Heart right ventricle (tissue), 16 donors: ENCODE measurements around the gene NT5DC3. TPM values are rescaled to one million over a fixed set of nuclear protein-coding genes. Genes with fewer than 3 reads are reported as not detected.
A peak's percentile ranks its signal among the peaks of the same experiment; 100 is the strongest.

Experiments
- ATAC-seq, 8 donors: fragments of 200-7000 bp; cut with Tn5 transposase; one replicate each; pipeline ENCODE4 v1.9.1; 2020; ENCODE audit warnings: mild to moderate bottlenecking in 8 of 8, moderate library complexity in 8 of 8, moderate number of reproducible peaks in 1 of 8
- DNase-seq, 2 donors: peaks; one replicate each; pipeline ENCODE4 v3.0.0-alpha.2; 2020
- H3K27ac ChIP-seq, 10 donors: fragments of 200-600 bp; sonication (generic) in 2 of 10; one replicate each; pipeline versions ENCODE4 v1.5.0 to v1.8.0; 2020 to 2022; ENCODE audit warnings: mild to moderate bottlenecking in 3 of 10
- H3K27me3 ChIP-seq, 7 donors: fragments of 200-600 bp; one replicate each; pipeline ENCODE4 v1.8.0; 2021 to 2022; ENCODE audit warnings: mild to moderate bottlenecking in 2 of 7
- H3K36me3 ChIP-seq, 9 donors: fragments of 200-600 bp; sonication (generic) in 1 of 9; one replicate each; pipeline versions ENCODE4 v1.5.0 to v1.8.0; 2020 to 2022; ENCODE audit warnings: mild to moderate bottlenecking in 2 of 9
- H3K4me1 ChIP-seq, 9 donors: fragments of 200-600 bp; sonication (generic) in 1 of 9; one replicate each; pipeline versions ENCODE4 v1.5.0 to v1.8.0; 2020 to 2022; ENCODE audit warnings: mild to moderate bottlenecking in 4 of 9
- H3K4me3 ChIP-seq, 10 donors: fragments of 200-600 bp; sonication (generic) in 2 of 10; one replicate each; pipeline versions ENCODE4 v1.5.0 to v1.8.0; 2020 to 2022; ENCODE audit warnings: mild to moderate bottlenecking in 7 of 10, moderate library complexity in 2 of 10
- H3K9me3 ChIP-seq, 11 donors: fragments of 200-600 bp in 10 of 11; sonication (generic) in 2 of 11; one replicate each; pipeline versions ENCODE4 v1.5.0 to v1.8.0; 2013 to 2022; ENCODE audit warnings: mild to moderate bottlenecking in 2 of 11, control low read depth in 1 of 11, moderate library complexity in 1 of 11
- WGBS, 2 donors: extraction: QIAGEN DNeasy Blood & Tissue Kit; methylation state at CpG; one replicate each; pipeline ENCODE4 v1.1.7; 2013; ENCODE audit warnings: inconsistent platforms in 1 of 2; 5-methylcytosine and 5-hydroxymethylcytosine counted together
- intact Hi-C, 10 donors: fragments of 100-400 bp; cut with DNase I; formaldehyde crosslinking; loops; one replicate each; pipeline versions ENCODE4 v1.11.1 to v1.14.2; 2022
- polyA plus RNA-seq, 2 donors: library from polyadenylated mRNA; stranded (reverse); fragments of 200-250 nt; gene quantifications; one replicate each; pipeline ENCODE4 v1.2.3, GENCODE V29; 2013
- total RNA-seq, 10 donors: library from RNA; stranded (reverse); fragmentation: NEBNext Ultra II Directional in 3 of 10; extraction: Animal tissue kit (Norgen Biotek cat#: 25700) in 3 of 10; gene quantifications; one replicate each; pipeline versions ENCODE4 v1.2.1 to v1.2.4, GENCODE V29; 2021 to 2023
- TF ChIP-seq, protein P1 (sequence below), 9 donors: fragments of 200-600 bp; sonication (generic) in 2 of 9; IDR thresholded peaks; one replicate each; pipeline versions ENCODE4 v1.5.0 to v1.8.0; 2021 to 2022; ENCODE audit warnings: antibody characterized with exemption in 9 of 9, mild to moderate bottlenecking in 5 of 9, moderate library complexity in 1 of 9
- donor health status: Arrhythmogenic right ventricular cardiomyopathy.
- donor health status: ischemic (EF 13 %, LVEDD 7.1; RV severe dilation, severe dysfunction).
- donor health status: healthy with polysubstance abuse.
- donor health status: DM: no; HTN: yes; CAD: no.
- donor health status: DM: no; HTN: no; CAD: no.
- donor health status: ischemic (EF 25% LVEDD 6.9; RV normal size, moderate dysfunction).
- donor health status: ischemic (EF 25% LVEDD 5.7; RV mildly dilated, moderate dysfunction).
- donor health status: healthy.
- donor health status: DM: yes; HTN: yes; CAD: no.
- donor health status: Ischemic cardiomyopathy.
- donor health status: ischemic (EF 35%, LVEDD 5.7; RV mildly dilated, moderate dysfunction).
- donor health status: nonischemic (EF 11% LVEDD 7.7; RV severe dilation, severe dysfunction).
- donor health status: DM: yes; HTN: yes; CAD: no.
- donor health status: PGD.
- donor health status: ischemic (EF 29% LVEDD 5.4; RV normal size, mild dysfunction).
- donor health status: nonischemic (EF 23%, LVEDD 6.1; RV moderate dilation, normal function).

NT5DC3 gene
- total and polyA plus RNA-seq, 12 donors, result 1.0 to 4.9 (median 3.4) TPM

DNA sequence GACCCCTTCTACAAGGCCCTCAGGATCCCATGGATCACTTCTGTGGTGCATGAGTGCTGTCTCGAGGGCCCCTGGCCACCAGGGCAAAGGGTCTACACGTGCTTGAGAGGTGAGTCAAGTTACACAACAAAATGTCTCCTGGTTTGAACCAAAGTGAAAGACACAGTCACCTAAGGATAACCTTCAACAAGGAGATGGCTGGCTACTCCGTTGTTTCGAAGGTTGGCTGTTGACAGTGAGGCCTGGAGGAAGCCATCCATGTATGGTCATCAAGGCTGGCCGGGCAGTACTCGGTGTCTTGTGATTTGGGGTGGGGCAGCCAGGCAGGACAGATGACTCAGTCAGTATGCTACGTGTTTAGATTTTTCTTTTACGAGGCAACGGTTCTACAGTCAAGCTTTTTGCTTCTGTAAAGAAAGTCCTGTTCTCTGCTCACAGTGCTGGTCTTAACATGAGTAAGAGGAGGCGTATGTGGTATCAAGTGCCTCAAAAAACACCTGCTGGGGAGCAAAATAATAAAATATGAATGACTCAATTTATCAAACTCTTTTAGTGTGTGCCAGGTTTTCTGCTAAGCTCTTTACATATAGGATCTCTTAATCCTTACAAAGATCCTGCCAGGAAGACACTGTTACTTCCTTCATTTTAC lies 18.0 kb upstream of the NT5DC3 start:
- Histone ChIP-seq H3K9me3 (no peaks in the 10 kb centered on the region), H3K36me3 (no peaks in the 10 kb centered on the region), H3K27ac (peak overlapping the region in 4 of 10 donors; percentile 11 to 47 (median 26)), H3K4me3 (no peak overlapping the region), H3K27me3 (no peaks in the 10 kb centered on the region), H3K4me1 (peaks cover 0 to 7% (median 0%) of the 10 kb centered on the region in 9 donors)
- ATAC-seq (peak; percentile 73 to 93 (median 86)), DNase-seq (peak; percentile 25 to 32)
- 54 to 72% methylated on average over 10 of the region's 10 CpGs for WGBS, 2 donors
- TF ChIP-seq, protein P1, sequence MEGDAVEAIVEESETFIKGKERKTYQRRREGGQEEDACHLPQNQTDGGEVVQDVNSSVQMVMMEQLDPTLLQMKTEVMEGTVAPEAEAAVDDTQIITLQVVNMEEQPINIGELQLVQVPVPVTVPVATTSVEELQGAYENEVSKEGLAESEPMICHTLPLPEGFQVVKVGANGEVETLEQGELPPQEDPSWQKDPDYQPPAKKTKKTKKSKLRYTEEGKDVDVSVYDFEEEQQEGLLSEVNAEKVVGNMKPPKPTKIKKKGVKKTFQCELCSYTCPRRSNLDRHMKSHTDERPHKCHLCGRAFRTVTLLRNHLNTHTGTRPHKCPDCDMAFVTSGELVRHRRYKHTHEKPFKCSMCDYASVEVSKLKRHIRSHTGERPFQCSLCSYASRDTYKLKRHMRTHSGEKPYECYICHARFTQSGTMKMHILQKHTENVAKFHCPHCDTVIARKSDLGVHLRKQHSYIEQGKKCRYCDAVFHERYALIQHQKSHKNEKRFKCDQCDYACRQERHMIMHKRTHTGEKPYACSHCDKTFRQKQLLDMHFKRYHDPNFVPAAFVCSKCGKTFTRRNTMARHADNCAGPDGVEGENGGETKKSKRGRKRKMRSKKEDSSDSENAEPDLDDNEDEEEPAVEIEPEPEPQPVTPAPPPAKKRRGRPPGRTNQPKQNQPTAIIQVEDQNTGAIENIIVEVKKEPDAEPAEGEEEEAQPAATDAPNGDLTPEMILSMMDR (IDR thresholded peaks at IDR 0.05), result no peak
- intact Hi-C loops, result no loop called here

DNA sequence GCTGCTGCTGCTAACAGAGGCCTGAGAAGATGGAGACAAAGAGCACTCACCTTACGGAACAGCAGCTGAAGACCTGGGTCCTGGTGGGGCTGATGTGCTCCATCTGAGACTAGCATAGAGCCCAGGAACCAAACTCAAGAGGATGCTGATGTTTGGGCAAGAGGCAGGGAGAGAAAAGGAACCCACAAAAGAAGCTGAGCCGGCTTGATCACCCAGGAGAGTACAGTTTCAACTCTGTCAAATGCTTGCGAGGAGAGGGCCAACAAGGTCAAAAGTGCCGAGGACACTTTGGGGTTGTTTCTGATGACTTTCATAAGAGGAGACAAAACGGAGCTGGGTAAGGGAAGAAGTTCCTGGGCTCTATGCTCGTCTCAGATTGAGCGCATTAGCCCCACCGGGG lies 17.3 kb upstream of the NT5DC3 start:
- intact Hi-C loops, result no loop called here
- ATAC-seq, result no peak
- Histone ChIP-seq H3K4me1 (peaks cover 0 to 7% (median 0%) of the 10 kb centered on the region in 9 donors), H3K4me3 (no peak overlapping the region), H3K27me3 (no peaks in the 10 kb centered on the region), H3K27ac (peak overlapping the region in 1 of 10 donors; percentile 17), H3K9me3 (no peaks in the 10 kb centered on the region), H3K36me3 (no peaks in the 10 kb centered on the region)
- 88 to 93% methylated on average over 8 of the region's 8 CpGs for WGBS, 2 donors
- no peak for DNase-seq
- TF ChIP-seq, protein P1 (IDR thresholded peaks at IDR 0.05), result no peak

DNA sequence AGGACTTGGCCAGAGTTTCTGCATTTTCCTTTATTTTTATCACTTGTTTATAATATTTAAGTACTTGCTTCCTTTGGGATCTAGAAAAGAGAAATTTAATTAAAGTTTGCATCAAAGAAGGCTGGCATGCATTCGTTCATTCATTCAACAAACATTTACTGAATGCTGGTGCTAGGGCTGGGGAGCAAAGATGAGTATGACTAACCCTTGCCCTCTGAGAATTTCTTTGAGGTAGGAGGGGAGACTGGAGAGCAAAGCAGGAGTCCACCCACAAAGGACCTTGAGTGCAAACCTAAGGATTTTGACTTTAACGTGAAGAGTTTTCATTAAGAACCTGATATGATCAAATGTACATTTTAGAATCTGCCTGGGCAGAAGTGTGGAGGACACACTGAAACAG lies 16.1 kb upstream of the NT5DC3 start:
- ATAC-seq (no peak), DNase-seq (no peak)
- TF ChIP-seq, protein P1 (IDR thresholded peaks at IDR 0.05), result no peak
- Histone ChIP-seq H3K36me3 (no peaks in the 10 kb centered on the region), H3K4me3 (no peak overlapping the region), H3K27me3 (no peaks in the 10 kb centered on the region), H3K4me1 (peaks cover 0 to 7% (median 0%) of the 10 kb centered on the region in 9 donors), H3K9me3 (no peaks in the 10 kb centered on the region), H3K27ac (no peak overlapping the region)
- WGBS, 2 donors, result 69 to 93% methylated on average over 2 of the region's 2 CpGs
- intact Hi-C loops, result no loop called here

DNA sequence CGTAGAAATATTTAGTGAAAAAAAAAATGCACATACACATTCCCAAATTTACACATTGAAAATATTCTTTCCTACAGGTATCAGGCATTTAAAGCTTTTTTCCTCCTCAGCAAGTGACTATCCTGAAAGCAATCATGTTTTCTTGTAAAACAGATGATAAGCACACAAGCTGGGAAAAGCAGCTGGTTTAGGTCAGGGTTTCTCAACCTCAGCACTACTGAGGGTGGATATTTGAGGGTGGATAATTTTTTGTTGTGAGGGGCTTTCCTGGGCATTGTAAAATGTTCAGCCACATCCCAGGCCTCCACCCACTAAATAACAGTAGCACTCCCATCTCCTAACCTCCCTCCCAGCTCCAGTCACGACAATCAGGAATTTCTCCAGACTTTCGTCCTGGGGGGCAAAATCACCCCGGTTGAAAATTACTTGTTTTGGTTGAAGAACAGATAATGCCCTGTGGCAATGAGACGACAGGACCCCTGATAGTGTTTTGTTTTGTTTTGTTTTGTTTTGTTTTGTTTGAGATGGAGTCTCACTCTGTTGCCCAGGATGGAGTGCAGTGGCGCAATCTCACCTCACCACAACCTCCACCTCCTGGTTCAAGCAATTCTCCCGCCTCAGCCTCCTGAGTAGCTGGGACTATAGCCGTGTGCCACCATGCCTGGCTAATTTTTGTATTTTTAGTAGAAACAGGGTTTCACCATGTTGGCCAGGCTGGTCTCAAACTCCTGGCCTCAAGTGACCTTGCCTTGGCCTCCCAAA lies 15.0 kb upstream of the NT5DC3 start:
- ATAC-seq (no peak), DNase-seq (no peak)
- no peaks in the 10 kb centered on the region for H3K9me3 ChIP-seq
- H3K4me1 ChIP-seq, result peaks cover 0 to 7% (median 0%) of the 10 kb centered on the region in 9 donors
- H3K36me3 ChIP-seq, result no peaks in the 10 kb centered on the region
- no peak overlapping the region for H3K4me3 ChIP-seq
- 81 to 89% methylated on average over 8 of the region's 8 CpGs for WGBS, 2 donors
- TF ChIP-seq, protein P1 (IDR thresholded peaks at IDR 0.05), result no peak
- no peaks in the 10 kb centered on the region for H3K27me3 ChIP-seq
- intact Hi-C loops, result no loop called here
- no peak overlapping the region for H3K27ac ChIP-seq
